OCI-LY7 (cell line): ENCODE data around the gene DDN. TPM values are rescaled to one million over a fixed set of nuclear protein-coding genes. Genes with fewer than 3 reads are reported as not detected.
A peak's percentile ranks its signal among the peaks of the same experiment; 100 is the strongest.

Source experiments
- BruUV-seq: library from RNA; stranded (reverse); fragments of 400-500 nt; replicated peaks from 2 replicates; lab custom pipeline; 2021; lab: Mats Ljungman, UMichigan
- CTCF ChIA-PET: fragments of 300-600 bp; sonication (Branson Sonifier 250); formaldehyde crosslinking; loops from one replicate; lab custom pipeline; 2022; ENCODE audit warnings: antibody characterized with exemption; ENCODE audit not compliant: unreplicated experiment; lab: Charles Lee
- POLR2A ChIA-PET: fragments of 300-600 bp; sonication (Branson Sonifier 250); formaldehyde crosslinking; loops from one replicate; lab custom pipeline; 2022; ENCODE audit warnings: antibody characterized with exemption; lab: Charles Lee
- DNase-seq: peaks from one replicate; pipeline ENCODE4 v3.0.0-alpha.2; 2015; ENCODE audit warnings: low spot score
- H2AFZ ChIP-seq: fragments of 200-600 bp; sonication (generic), shearing (Covaris generic); 2 replicates; pipeline ENCODE4 v1.6.1; 2014; ENCODE audit warnings: mild to moderate bottlenecking, antibody characterized with exemption, low read length, moderate library complexity
- H3K27ac ChIP-seq: fragments of 200-600 bp; sonication (generic); 2 replicates; pipeline ENCODE4 v1.5.1; 2014; ENCODE audit warnings: mixed run types, low read depth, mild to moderate bottlenecking, moderate library complexity, low read length, inconsistent platforms; ENCODE audit not compliant: poor library complexity, severe bottlenecking
- H3K36me3 ChIP-seq: fragments of 200-600 bp; sonication (generic); 2 replicates; pipeline ENCODE4 v1.6.1; 2014; ENCODE audit warnings: mild to moderate bottlenecking, antibody characterized with exemption, low read length, moderate library complexity, mixed read lengths; ENCODE audit not compliant: insufficient read depth
- H3K4me1 ChIP-seq: fragments of 200-600 bp; sonication (generic); 2 replicates; pipeline ENCODE4 v1.5.1; 2014; ENCODE audit warnings: mild to moderate bottlenecking, low read length; ENCODE audit not compliant: insufficient read depth, poor library complexity, severe bottlenecking
- H3K4me2 ChIP-seq: fragments of 200-600 bp; sonication (generic); 2 replicates; pipeline ENCODE4 v1.6.1; 2014; ENCODE audit warnings: mild to moderate bottlenecking, low read length
- H3K4me3 ChIP-seq: fragments of 200-600 bp; sonication (generic); 2 replicates; pipeline ENCODE4 v1.5.1; 2014; ENCODE audit warnings: mild to moderate bottlenecking, low read depth, low read length; ENCODE audit not compliant: poor library complexity, severe bottlenecking
- H3K79me2 ChIP-seq: fragments of 200-600 bp; sonication (generic); 2 replicates; pipeline ENCODE4 v1.6.1; 2016; ENCODE audit warnings: low read depth, mild to moderate bottlenecking, low read length, moderate library complexity, mixed read lengths; ENCODE audit not compliant: insufficient read depth
- H3K9me2 ChIP-seq: fragments of 200-600 bp; sonication (generic); 2 replicates; pipeline ENCODE4 v1.6.1; 2016; ENCODE audit warnings: mild to moderate bottlenecking, low read length, mixed read lengths; ENCODE audit not compliant: insufficient read depth
- H3K9me3 ChIP-seq: fragments of 200-600 bp; sonication (generic); 2 replicates; pipeline ENCODE4 v1.6.1; 2014; ENCODE audit warnings: mild to moderate bottlenecking, mixed run types, low read length, mixed read lengths
- H4K20me1 ChIP-seq: fragments of 200-600 bp; sonication (generic); 2 replicates; pipeline ENCODE4 v1.6.1; 2014; ENCODE audit warnings: mild to moderate bottlenecking, antibody characterized with exemption, low read length, moderate library complexity, mixed read lengths; ENCODE audit not compliant: insufficient read depth
- EZH2phosphoT487 ChIP-seq: fragments of 200-600 bp; sonication (generic); IDR thresholded peaks from 2 replicates; pipeline ENCODE4 v1.6.1; 2018; ENCODE audit warnings: low read depth, borderline replicate concordance, mild to moderate bottlenecking, mixed run types, antibody characterized with exemption, low read length, moderate library complexity, mixed read lengths
- intact Hi-C: fragments of 100-400 bp; cut with micrococcal nuclease; formaldehyde crosslinking; loops from one replicate; pipeline ENCODE4 v1.10.0; 2022; ENCODE audit not compliant: unreplicated experiment
- total RNA-seq, 2 experiments: library from RNA; depleted of rRNA in 1 of 2; stranded (reverse); fragments of >200 nt in 1 of 2; shearing (Covaris generic) in 1 of 2; gene quantifications; 2 replicates each; pipeline ENCODE4 v1.2.3, GENCODE V29; 2014 to 2022
- TF ChIP-seq, protein P1 (sequence below): fragments of 200-600 bp; sonication (generic); conservative IDR thresholded peaks from 2 replicates; pipeline ENCODE4 v1.5.1; 2014; ENCODE audit warnings: mild to moderate bottlenecking, antibody characterized with exemption, low read length, moderate library complexity, mixed read lengths

The DDN gene
- total RNA-seq, 2 experiments from 2014 or later, result 0.13 TPM; not detected in 1

DNA sequence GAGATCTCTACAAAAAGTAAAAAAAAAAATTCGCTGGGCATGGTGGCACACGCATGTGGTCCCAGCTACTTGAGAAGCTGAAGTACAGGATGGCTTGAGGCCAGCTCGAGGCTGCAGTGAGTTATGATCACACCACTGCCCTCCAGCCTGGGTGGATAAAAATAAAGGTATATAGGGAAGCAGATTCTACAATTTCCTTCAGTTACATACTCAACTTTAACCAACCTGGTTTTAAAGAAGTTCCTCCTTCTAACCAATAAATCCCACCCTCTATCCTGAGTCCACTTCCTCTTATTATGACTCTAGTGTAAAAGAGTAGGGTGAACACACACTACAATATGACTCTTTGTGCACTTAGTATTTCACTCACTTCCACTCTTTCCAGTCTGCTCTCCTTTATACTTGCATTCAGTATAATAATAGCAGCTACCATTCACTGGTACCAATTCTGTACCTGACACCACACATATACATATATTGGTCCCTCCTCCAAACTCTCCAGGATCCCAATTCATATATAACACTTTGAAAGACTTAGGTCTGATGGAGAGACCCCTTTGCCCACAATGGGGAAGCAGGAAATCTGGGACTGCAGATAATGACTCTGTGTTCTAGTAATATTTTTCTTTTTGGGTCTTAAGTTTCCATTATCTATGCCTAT lies 44.2 kb downstream of the DDN start:
- Histone ChIP-seq H3K9me2 (no peaks in the 10 kb centered on the region), H3K79me2 (peaks cover 40% of the 10 kb centered on the region), H4K20me1 (peaks cover 6% of the 10 kb centered on the region; the same call in 1 of the 2 replicates), H3K4me2 (peak overlapping the region; percentile 75), H3K4me1 (peaks cover 31% of the 10 kb centered on the region), H2AFZ (no peak overlapping the region), H3K36me3 (peaks cover 38% of the 10 kb centered on the region), H3K4me3 (peak overlapping the region; percentile 75), H3K27ac (no peak overlapping the region), H3K9me3 (no peaks in the 10 kb centered on the region)
- no TSS peak for BruUV-seq
- POLR2A ChIA-PET, result interaction anchor here (0.5 to 0.6 kb wide), 2 partner anchors 89 to 168 kb away, joined by 3 to 4 read pairs; partner anchors contain the start of gene RND1
- CTCF ChIA-PET, result no interaction called here
- intact Hi-C loops, result no loop called here
- TF ChIP-seq, protein P1, sequence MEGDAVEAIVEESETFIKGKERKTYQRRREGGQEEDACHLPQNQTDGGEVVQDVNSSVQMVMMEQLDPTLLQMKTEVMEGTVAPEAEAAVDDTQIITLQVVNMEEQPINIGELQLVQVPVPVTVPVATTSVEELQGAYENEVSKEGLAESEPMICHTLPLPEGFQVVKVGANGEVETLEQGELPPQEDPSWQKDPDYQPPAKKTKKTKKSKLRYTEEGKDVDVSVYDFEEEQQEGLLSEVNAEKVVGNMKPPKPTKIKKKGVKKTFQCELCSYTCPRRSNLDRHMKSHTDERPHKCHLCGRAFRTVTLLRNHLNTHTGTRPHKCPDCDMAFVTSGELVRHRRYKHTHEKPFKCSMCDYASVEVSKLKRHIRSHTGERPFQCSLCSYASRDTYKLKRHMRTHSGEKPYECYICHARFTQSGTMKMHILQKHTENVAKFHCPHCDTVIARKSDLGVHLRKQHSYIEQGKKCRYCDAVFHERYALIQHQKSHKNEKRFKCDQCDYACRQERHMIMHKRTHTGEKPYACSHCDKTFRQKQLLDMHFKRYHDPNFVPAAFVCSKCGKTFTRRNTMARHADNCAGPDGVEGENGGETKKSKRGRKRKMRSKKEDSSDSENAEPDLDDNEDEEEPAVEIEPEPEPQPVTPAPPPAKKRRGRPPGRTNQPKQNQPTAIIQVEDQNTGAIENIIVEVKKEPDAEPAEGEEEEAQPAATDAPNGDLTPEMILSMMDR, result no peak
- TF ChIP-seq EZH2phosphoT487, result no peak
- DNase-seq, result no peak

DNA sequence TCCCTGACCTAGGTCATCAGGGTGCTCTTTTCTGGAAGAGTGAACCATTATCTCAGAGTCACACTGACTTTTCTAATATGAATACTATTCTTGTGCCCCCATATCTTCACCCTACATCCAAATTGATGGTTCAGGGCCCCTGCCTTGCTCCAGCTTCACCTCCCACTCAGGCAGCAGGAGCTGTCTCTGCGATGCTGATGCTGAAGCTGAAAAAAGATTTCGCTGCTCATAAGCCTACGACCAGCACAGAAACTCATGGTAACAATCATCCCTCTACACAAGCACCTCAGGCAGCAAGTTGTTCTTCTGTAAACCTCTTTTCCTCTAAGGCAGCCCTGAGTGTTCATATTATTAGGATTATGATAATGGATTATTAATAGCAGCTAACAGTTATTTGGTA lies 45.1 kb downstream of the DDN start:
- DNase-seq, result no peak
- BruUV-seq, result no TSS peak
- POLR2A ChIA-PET, result no interaction called here
- no peaks in the 10 kb centered on the region for H3K9me2 ChIP-seq
- H3K27ac ChIP-seq, result no peak overlapping the region
- peaks cover 40% of the 10 kb centered on the region for H3K79me2 ChIP-seq
- intact Hi-C loops, result no loop called here
- no peak overlapping the region for H3K4me3 ChIP-seq
- H4K20me1 ChIP-seq, result peaks cover 6% of the 10 kb centered on the region; the same call in 1 of the 2 replicates
- TF ChIP-seq EZH2phosphoT487, result no peak
- TF ChIP-seq, protein P1, result no peak
- H3K36me3 ChIP-seq, result peaks cover 38% of the 10 kb centered on the region
- no peak overlapping the region for H3K4me2 ChIP-seq
- H3K4me1 ChIP-seq, result peaks cover 31% of the 10 kb centered on the region
- CTCF ChIA-PET, result no interaction called here
- no peaks in the 10 kb centered on the region for H3K9me3 ChIP-seq
- no peak overlapping the region for H2AFZ ChIP-seq

DNA sequence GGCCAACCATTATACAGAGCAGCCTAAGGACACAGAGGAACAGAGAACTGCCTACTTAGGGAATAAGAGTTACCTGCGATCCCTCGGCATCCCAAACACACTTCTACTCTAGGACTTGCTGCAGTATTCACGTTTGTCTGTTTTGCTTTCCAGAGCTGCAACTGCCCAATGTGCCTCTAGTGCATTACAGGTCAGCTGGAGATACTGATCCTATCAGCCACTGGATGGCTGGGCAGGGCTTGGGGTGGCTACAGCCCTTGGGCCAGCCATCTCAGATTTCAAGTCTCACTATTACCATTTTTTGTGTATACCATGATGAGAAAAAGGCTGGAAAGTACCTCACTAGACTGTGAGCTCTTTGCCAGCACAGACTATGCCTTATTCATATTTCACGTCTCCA lies 46.5 kb downstream of the DDN start:
- H4K20me1 ChIP-seq, result peaks cover 6% of the 10 kb centered on the region; the same call in 1 of the 2 replicates
- no peak overlapping the region for H3K27ac ChIP-seq
- H3K4me3 ChIP-seq, result no peak overlapping the region
- intact Hi-C loops, result no loop called here
- H3K36me3 ChIP-seq, result peaks cover 43% of the 10 kb centered on the region
- peaks cover 22% of the 10 kb centered on the region for H3K4me1 ChIP-seq
- BruUV-seq, result no TSS peak
- H3K9me3 ChIP-seq, result no peaks in the 10 kb centered on the region
- ChIA-PET CTCF (interaction anchor here (0.6 kb wide), 1 partner anchor 561 kb away, joined by 3 read pairs; no protein-coding TSS in a partner anchor), POLR2A (interaction anchor here (0.5 to 1.2 kb wide), 5 partner anchors 11 to 452 kb away, joined by 3 to 8 read pairs (median 3); partner anchors contain the start of gene RND1)
- H3K4me2 ChIP-seq, result no peak overlapping the region
- no peak overlapping the region for H2AFZ ChIP-seq
- peaks cover 42% of the 10 kb centered on the region for H3K79me2 ChIP-seq
- H3K9me2 ChIP-seq, result no peaks in the 10 kb centered on the region
- TF ChIP-seq, protein P1, result no peak
- TF ChIP-seq EZH2phosphoT487, result no peak
- DNase-seq, result no peak
